HEK293 (cell line): ENCODE measurements around the gene ABCG8.

Source experiments
- REPIN1 ChIP-seq: fragments of 450-650 bp; formaldehyde crosslinking; IDR thresholded peaks from 2 replicates; pipeline ENCODE4 v1.5.1; 2017; ENCODE audit warnings: missing biosample characterization, missing genetic modification characterization, low read depth
- ZNF121 ChIP-seq: fragments of 450-650 bp; formaldehyde crosslinking; IDR thresholded peaks from 2 replicates; pipeline ENCODE4 v1.5.1; 2016; ENCODE audit warnings: missing biosample characterization, missing genetic modification characterization
- ZNF157 ChIP-seq: fragments of 450-650 bp; formaldehyde crosslinking; IDR thresholded peaks from 2 replicates; pipeline ENCODE4 v1.5.1; 2016; ENCODE audit warnings: missing biosample characterization, missing genetic modification characterization
- ZNF529 ChIP-seq: fragments of 450-650 bp; formaldehyde crosslinking; IDR thresholded peaks from 2 replicates; pipeline ENCODE4 v1.5.1; 2017; ENCODE audit warnings: missing genetic modification characterization, missing biosample characterization; ENCODE audit not compliant: insufficient replicate concordance
- TF ChIP-seq, protein P1 (sequence below): fragments of 450-650 bp; formaldehyde crosslinking; IDR thresholded peaks from 2 replicates; pipeline ENCODE4 v1.5.1; 2016; ENCODE audit warnings: missing biosample characterization, missing genetic modification characterization
- TF ChIP-seq, protein P2 (sequence below): fragments of 450-650 bp; formaldehyde crosslinking; IDR thresholded peaks from 2 replicates; pipeline ENCODE4 v1.5.1; 2016; ENCODE audit warnings: missing biosample characterization, missing genetic modification characterization

DNA sequence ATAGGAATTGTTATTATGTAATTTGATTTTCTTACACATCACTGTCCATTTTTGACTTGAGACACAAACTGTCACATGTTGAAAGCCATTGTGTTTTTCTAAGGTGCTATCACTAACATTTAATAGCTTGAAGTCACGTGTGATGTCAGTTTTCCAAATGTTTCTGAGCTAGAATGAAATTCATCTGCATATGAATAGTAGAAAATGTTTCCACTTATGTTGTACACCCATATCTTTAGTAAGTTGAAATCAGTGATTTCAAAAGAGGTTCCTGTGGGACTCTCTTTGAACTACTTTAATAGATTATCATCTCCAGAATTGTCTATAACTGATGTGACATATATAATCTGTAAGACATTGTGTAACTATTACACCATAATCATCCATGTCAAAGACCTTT, 27.9 kb upstream of the ABCG8 start:
- TF ChIP-seq REPIN1 (tag by site-specific recombination) (no peak), ZNF121 (tag by site-specific recombination) (no peak), ZNF157 (tag by site-specific recombination) (no peak), ZNF529 (no peak)
- TF ChIP-seq, protein P1, sequence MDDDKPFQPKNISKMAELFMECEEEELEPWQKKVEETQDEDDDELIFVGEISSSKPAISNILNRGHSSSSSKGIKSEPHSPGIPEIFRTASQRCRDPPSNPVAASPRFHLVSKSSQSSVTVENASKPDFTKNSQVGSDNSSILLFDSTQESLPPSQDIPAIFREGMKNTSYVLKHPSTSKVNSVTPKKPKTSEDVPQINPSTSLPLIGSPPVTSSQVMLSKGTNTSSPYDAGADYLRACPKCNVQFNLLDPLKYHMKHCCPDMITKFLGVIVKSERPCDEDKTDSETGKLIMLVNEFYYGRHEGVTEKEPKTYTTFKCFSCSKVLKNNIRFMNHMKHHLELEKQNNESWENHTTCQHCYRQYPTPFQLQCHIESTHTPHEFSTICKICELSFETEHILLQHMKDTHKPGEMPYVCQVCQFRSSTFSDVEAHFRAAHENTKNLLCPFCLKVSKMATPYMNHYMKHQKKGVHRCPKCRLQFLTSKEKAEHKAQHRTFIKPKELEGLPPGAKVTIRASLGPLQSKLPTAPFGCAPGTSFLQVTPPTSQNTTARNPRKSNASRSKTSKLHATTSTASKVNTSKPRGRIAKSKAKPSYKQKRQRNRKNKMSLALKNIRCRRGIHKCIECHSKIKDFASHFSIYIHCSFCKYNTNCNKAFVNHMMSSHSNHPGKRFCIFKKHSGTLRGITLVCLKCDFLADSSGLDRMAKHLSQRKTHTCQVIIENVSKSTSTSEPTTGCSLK (tag by site-specific recombination), result no peak
- TF ChIP-seq, protein P2, sequence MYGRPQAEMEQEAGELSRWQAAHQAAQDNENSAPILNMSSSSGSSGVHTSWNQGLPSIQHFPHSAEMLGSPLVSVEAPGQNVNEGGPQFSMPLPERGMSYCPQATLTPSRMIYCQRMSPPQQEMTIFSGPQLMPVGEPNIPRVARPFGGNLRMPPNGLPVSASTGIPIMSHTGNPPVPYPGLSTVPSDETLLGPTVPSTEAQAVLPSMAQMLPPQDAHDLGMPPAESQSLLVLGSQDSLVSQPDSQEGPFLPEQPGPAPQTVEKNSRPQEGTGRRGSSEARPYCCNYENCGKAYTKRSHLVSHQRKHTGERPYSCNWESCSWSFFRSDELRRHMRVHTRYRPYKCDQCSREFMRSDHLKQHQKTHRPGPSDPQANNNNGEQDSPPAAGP, result no peak
